HepG2 (cell line): Measurements from ENCODE around the gene LCN1. TPM values are rescaled to one million over a fixed set of nuclear protein-coding genes. Genes with fewer than 3 reads are reported as not detected.

Source experiments
- polyA plus RNA-seq, 8 experiments: library from polyadenylated mRNA; depleted of rRNA in 3 of 8; stranded (reverse) in 7 of 8; unstranded in 1 of 8; fragments of >200 nt; fragmentation: Illumina TruSeq in 4 of 8; extraction: Trizol in 4 of 8; gene quantifications; 2 replicates each; pipeline versions ENCODE4 v1.2.1 to v1.2.3, GENCODE V29; 2011 to 2016; ENCODE audit warnings: low read depth in 4 of 8, missing spikeins in 1 of 8, mixed read lengths in 1 of 8; ENCODE audit not compliant: insufficient read depth in 1 of 8
- total RNA-seq, 5 experiments: library from RNA; depleted of rRNA; stranded (reverse); fragments of >200 nt; fragmentation: Illumina TruSeq; extraction: Trizol; gene quantifications; 2 replicates each; pipeline ENCODE4 v1.2.3, GENCODE V29; 2016; ENCODE audit warnings: low read depth in 1 of 5

Gene LCN1
- total and polyA plus RNA-seq, 2 of the 13 experiments (the other 11 are each of a cell fraction or from before 2014, with no cell fraction given) = not detected

Other genes starting within 250 kb of the LCN1 start
- gene PPP1R26, start 41.7 kb upstream of the LCN1 start, total RNA-seq (2016; rRNA removed; fragmentation: Illumina TruSeq; extraction: Trizol) = 7.1 and 11.6 TPM in 2 replicates
- gene PPP1R26, start 41.7 kb upstream of the LCN1 start, polyA plus RNA-seq (2011; rRNA removed) = 8.6 and 11.9 TPM in 2 replicates
- 44.4 and 48.6 TPM in 2 replicates for gene MRPS2, start 20.8 kb upstream of the LCN1 start, total RNA-seq (2016; rRNA removed; fragmentation: Illumina TruSeq; extraction: Trizol)
- gene MRPS2, start 20.8 kb upstream of the LCN1 start, polyA plus RNA-seq (2011; rRNA removed) = 86.7 and 98.3 TPM in 2 replicates
- gene OBP2A, start 24.7 kb downstream of the LCN1 start, total RNA-seq (2016; rRNA removed; fragmentation: Illumina TruSeq; extraction: Trizol) = not detected in 2 replicates
- 0.20 and 0.32 TPM in 2 replicates for gene OBP2A, start 24.7 kb downstream of the LCN1 start, polyA plus RNA-seq (2011; rRNA removed)
- gene PAEP, start 40.3 kb downstream of the LCN1 start, total RNA-seq (2016; rRNA removed; fragmentation: Illumina TruSeq; extraction: Trizol) = 0.38 and 0.75 TPM in 2 replicates
- gene PAEP, start 40.3 kb downstream of the LCN1 start, polyA plus RNA-seq (2011; rRNA removed) = 10.8 and 24.4 TPM in 2 replicates
- not detected in 2 replicates for gene GLT6D1, start 118.1 kb downstream of the LCN1 start, total RNA-seq (2016; rRNA removed; fragmentation: Illumina TruSeq; extraction: Trizol)
- not detected in 2 replicates for gene GLT6D1, start 118.1 kb downstream of the LCN1 start, polyA plus RNA-seq (2011; rRNA removed)
- not detected in 2 replicates for gene LCN9, start 141.9 kb downstream of the LCN1 start, total RNA-seq (2016; rRNA removed; fragmentation: Illumina TruSeq; extraction: Trizol)
- not detected in 2 replicates for gene LCN9, start 141.9 kb downstream of the LCN1 start, polyA plus RNA-seq (2011; rRNA removed)
- 0.15 and 0.32 TPM in 2 replicates for gene SOHLH1, start 178.0 kb downstream of the LCN1 start, total RNA-seq (2016; rRNA removed; fragmentation: Illumina TruSeq; extraction: Trizol)
- 0.15 and 0.21 TPM in 2 replicates for gene SOHLH1, start 178.0 kb downstream of the LCN1 start, polyA plus RNA-seq (2011; rRNA removed)
- gene KCNT1, start 180.7 kb downstream of the LCN1 start, total RNA-seq (2016; rRNA removed; fragmentation: Illumina TruSeq; extraction: Trizol) = not detected in 2 replicates
- not detected in 2 replicates for gene KCNT1, start 180.7 kb downstream of the LCN1 start, polyA plus RNA-seq (2011; rRNA removed)